ENCODE results near the gene KCTD19.

DNA sequence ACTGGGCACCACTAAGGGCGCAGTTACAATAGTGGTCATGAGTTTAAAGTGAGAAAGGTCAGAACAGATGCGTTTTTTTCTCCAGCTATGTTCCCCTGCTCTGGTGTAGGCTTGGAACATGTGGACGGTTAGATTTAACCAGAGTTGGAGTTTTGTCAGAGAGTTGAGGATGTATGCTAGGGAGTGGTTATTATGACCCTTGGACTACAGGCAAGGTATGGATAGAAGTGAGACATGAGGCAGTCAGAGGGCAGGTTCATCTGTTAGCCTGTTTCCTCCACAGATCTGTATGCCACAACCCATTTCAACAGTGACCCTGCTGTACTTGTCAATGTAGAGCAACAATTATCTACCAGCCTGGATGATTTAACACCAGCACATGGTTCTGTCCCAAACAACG, 44.1 kb upstream of the KCTD19 start:
- TF ChIP-seq, protein P1, sequence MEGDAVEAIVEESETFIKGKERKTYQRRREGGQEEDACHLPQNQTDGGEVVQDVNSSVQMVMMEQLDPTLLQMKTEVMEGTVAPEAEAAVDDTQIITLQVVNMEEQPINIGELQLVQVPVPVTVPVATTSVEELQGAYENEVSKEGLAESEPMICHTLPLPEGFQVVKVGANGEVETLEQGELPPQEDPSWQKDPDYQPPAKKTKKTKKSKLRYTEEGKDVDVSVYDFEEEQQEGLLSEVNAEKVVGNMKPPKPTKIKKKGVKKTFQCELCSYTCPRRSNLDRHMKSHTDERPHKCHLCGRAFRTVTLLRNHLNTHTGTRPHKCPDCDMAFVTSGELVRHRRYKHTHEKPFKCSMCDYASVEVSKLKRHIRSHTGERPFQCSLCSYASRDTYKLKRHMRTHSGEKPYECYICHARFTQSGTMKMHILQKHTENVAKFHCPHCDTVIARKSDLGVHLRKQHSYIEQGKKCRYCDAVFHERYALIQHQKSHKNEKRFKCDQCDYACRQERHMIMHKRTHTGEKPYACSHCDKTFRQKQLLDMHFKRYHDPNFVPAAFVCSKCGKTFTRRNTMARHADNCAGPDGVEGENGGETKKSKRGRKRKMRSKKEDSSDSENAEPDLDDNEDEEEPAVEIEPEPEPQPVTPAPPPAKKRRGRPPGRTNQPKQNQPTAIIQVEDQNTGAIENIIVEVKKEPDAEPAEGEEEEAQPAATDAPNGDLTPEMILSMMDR (conservative IDR thresholded peaks at IDR 0.05; ENCODE audit: low read depth, low read length), result no peak
- no peak for TF ChIP-seq EZH2 (IDR thresholded peaks at IDR 0.05; ENCODE audit: low read length, unreplicated experiment)

Data from PC-3 (cell line).